H9 (cell line): ENCODE data around the gene CTSH. TPM values are rescaled to one million over a fixed set of nuclear protein-coding genes. Genes with fewer than 3 reads are reported as not detected.

Source experiments
- DNase-seq: peaks from one replicate; pipeline ENCODE4 v3.0.0-alpha.2; 2017
- H2AFZ ChIP-seq: one replicate; pipeline ENCODE4 v1.6.1; 2013; ENCODE audit warnings: mild to moderate bottlenecking, low read length, control low read depth, moderate library complexity
- H2AK5ac ChIP-seq: 2 replicates; pipeline ENCODE4 v1.6.1; 2013; ENCODE audit warnings: low read length, control low read depth, mixed read lengths; ENCODE audit not compliant: insufficient read length
- H2BK120ac ChIP-seq: one replicate; pipeline ENCODE4 v1.6.1; 2013; ENCODE audit warnings: low read depth, mild to moderate bottlenecking, low read length, control low read depth, inconsistent platforms; ENCODE audit not compliant: poor library complexity, severe bottlenecking
- H2BK12ac ChIP-seq: 2 replicates; pipeline ENCODE4 v1.6.1; 2013; ENCODE audit warnings: low read length, control low read depth, mixed read lengths, low read depth; ENCODE audit not compliant: insufficient read length
- H2BK15ac ChIP-seq: 2 replicates; pipeline ENCODE4 v1.6.1; 2013; ENCODE audit warnings: low read depth, low read length, control low read depth
- H2BK20ac ChIP-seq: one replicate; pipeline ENCODE4 v1.6.1; 2013; ENCODE audit warnings: low read depth, mild to moderate bottlenecking, low read length, control low read depth, inconsistent platforms; ENCODE audit not compliant: poor library complexity, severe bottlenecking
- H2BK5ac ChIP-seq: 2 replicates; pipeline ENCODE4 v1.6.1; 2013; ENCODE audit warnings: low read length, control low read depth, mixed read lengths; ENCODE audit not compliant: insufficient read length
- H3K14ac ChIP-seq: 2 replicates; pipeline ENCODE4 v1.6.1; 2013; ENCODE audit warnings: low read length, control low read depth; ENCODE audit not compliant: insufficient read depth
- H3K18ac ChIP-seq: 2 replicates; pipeline ENCODE4 v1.6.1; 2013; ENCODE audit warnings: low read depth, mild to moderate bottlenecking, mixed read lengths, low read length, control low read depth; ENCODE audit not compliant: insufficient read length
- H3K23ac ChIP-seq: 2 replicates; pipeline ENCODE4 v1.6.1; 2013; ENCODE audit warnings: low read length, control low read depth, mixed read lengths, low read depth; ENCODE audit not compliant: insufficient read length
- H3K23me2 ChIP-seq: 2 replicates; pipeline ENCODE4 v1.6.1; 2013; ENCODE audit warnings: low read depth, mild to moderate bottlenecking, mixed read lengths, low read length, control low read depth; ENCODE audit not compliant: insufficient read length, poor library complexity, severe bottlenecking
- H3K27ac ChIP-seq: 2 replicates; pipeline ENCODE4 v1.5.1; 2013; ENCODE audit warnings: low read length, control low read depth, mixed read lengths, low read depth; ENCODE audit not compliant: insufficient read length
- H3K27me3 ChIP-seq: 2 replicates; pipeline ENCODE4 v1.6.1; 2013; ENCODE audit warnings: low read length, control low read depth, inconsistent platforms; ENCODE audit not compliant: insufficient read depth
- H3K4ac ChIP-seq: 2 replicates; pipeline ENCODE4 v1.6.1; 2013; ENCODE audit warnings: low read depth, mild to moderate bottlenecking, control low read depth, inconsistent platforms, low read length, moderate library complexity
- H3K4me1 ChIP-seq: 2 replicates; pipeline ENCODE4 v1.6.1; 2013; ENCODE audit warnings: low read length, control low read depth, inconsistent platforms; ENCODE audit not compliant: insufficient read depth
- H3K4me2 ChIP-seq: 2 replicates; pipeline ENCODE4 v1.6.1; 2013; ENCODE audit warnings: low read length, control low read depth, mixed read lengths; ENCODE audit not compliant: insufficient read length, insufficient read depth
- H3K56ac ChIP-seq: 2 replicates; pipeline ENCODE4 v1.6.1; 2013; ENCODE audit warnings: low read depth, mild to moderate bottlenecking, mixed read lengths, low read length, control low read depth; ENCODE audit not compliant: insufficient read length
- H3K79me1 ChIP-seq: 2 replicates; pipeline ENCODE4 v1.6.1; 2013; ENCODE audit warnings: low read depth, mild to moderate bottlenecking, moderate library complexity, low read length, control low read depth, inconsistent platforms; ENCODE audit not compliant: insufficient read depth, poor library complexity, severe bottlenecking
- H3K79me2 ChIP-seq: 2 replicates; pipeline ENCODE4 v1.6.1; 2013; ENCODE audit warnings: low read length, control low read depth, inconsistent platforms; ENCODE audit not compliant: insufficient read depth
- H3K9ac ChIP-seq: 2 replicates; pipeline ENCODE4 v1.6.1; 2013; ENCODE audit warnings: low read length, control low read depth, mixed read lengths; ENCODE audit not compliant: insufficient read length; ENCODE audit errors: extremely low read depth
- H3K9me3 ChIP-seq: one replicate; pipeline ENCODE4 v1.6.1; 2013; ENCODE audit warnings: low read depth, low read length, inconsistent platforms; ENCODE audit not compliant: control insufficient read depth
- H3T11ph ChIP-seq: one replicate; pipeline ENCODE4 v1.6.1; 2013; ENCODE audit warnings: mild to moderate bottlenecking, low read length, control low read depth, inconsistent platforms
- H4K20me1 ChIP-seq: one replicate; pipeline ENCODE4 v1.6.1; 2013; ENCODE audit not compliant: control insufficient read depth, insufficient read length, insufficient read depth
- H4K5ac ChIP-seq: 2 replicates; pipeline ENCODE4 v1.6.1; 2013; ENCODE audit warnings: low read depth, mild to moderate bottlenecking, mixed read lengths, low read length, control low read depth; ENCODE audit not compliant: insufficient read length
- H4K8ac ChIP-seq: replicated peaks from 2 replicates; pipeline ENCODE4 v1.6.1; 2013; ENCODE audit warnings: low read length, control low read depth, mixed read lengths, low read depth; ENCODE audit not compliant: insufficient read length
- H4K91ac ChIP-seq: 2 replicates; pipeline ENCODE4 v1.6.1; 2013; ENCODE audit warnings: low read depth, mild to moderate bottlenecking, moderate library complexity, mixed read lengths, low read length, control low read depth; ENCODE audit not compliant: insufficient read length
- H3K27ac Mint-ChIP-seq, 3 experiments: 2 replicates in 2 of 3; 3 replicates in 1 of 3; pipeline ENCODE4 v1.8.0; 2020 to 2021; ENCODE audit warnings: mixed read lengths in 3 of 3, mild to moderate bottlenecking in 1 of 3, moderate library complexity in 1 of 3
- H3K27me3 Mint-ChIP-seq: 2 replicates; pipeline ENCODE4 v1.8.0; 2021; ENCODE audit warnings: low read depth, mild to moderate bottlenecking, moderate library complexity, mixed read lengths
- H3K36me3 Mint-ChIP-seq, 3 experiments: 2 replicates in 2 of 3; 3 replicates in 1 of 3; pipeline ENCODE4 v1.8.0; 2020 to 2021; ENCODE audit warnings: low read depth in 3 of 3, mixed read lengths in 3 of 3; ENCODE audit not compliant: insufficient read depth in 1 of 3
- H3K4me1 Mint-ChIP-seq, 2 experiments: 2 replicates each; pipeline ENCODE4 v1.8.0; 2020; ENCODE audit warnings: mixed read lengths in 2 of 2
- H3K4me3 Mint-ChIP-seq, 2 experiments: 2 replicates in 1 of 2; 3 replicates in 1 of 2; pipeline ENCODE4 v1.8.0; 2020 to 2021; ENCODE audit warnings: mild to moderate bottlenecking in 2 of 2, mixed read lengths in 2 of 2, moderate library complexity in 1 of 2
- H3K9me3 Mint-ChIP-seq, 2 experiments: 2 replicates in 1 of 2; 3 replicates in 1 of 2; pipeline ENCODE4 v1.8.0; 2020; ENCODE audit warnings: mild to moderate bottlenecking in 2 of 2, mixed read lengths in 2 of 2, moderate library complexity in 1 of 2
- CTCF ChIP-seq: fragments of 200-600 bp; sonication (generic); conservative IDR thresholded peaks from 3 replicates; pipeline ENCODE4 v1.8.0; 2021; ENCODE audit warnings: antibody characterized with exemption, mild to moderate bottlenecking
- WGBS: extraction: QIAGEN DNeasy Blood & Tissue Kit; methylation state at CpG from one replicate; pipeline ENCODE4 v1.1.7; 2013; ENCODE audit warnings: missing lambda C conversion rate, low lambda C conversion rate, mixed read lengths; ENCODE audit not compliant: insufficient read length; ENCODE audit errors: extremely low coverage; 5-methylcytosine and 5-hydroxymethylcytosine counted together
- total RNA-seq: library from RNA; stranded (reverse); gene quantifications from 2 replicates; pipeline ENCODE4 v1.2.1, GENCODE V29; 2021

The CTSH gene
- total RNA-seq, 1 experiment from 2014 or later: 15.5 TPM

GRCh38 chr15:78968114-78968513, 23.3 kb upstream of the CTSH start:
- Histone ChIP-seq H2BK5ac (no peak overlapping the region), H2AK5ac (no peak overlapping the region), H3K9ac (no peak overlapping the region), H4K5ac (no peak overlapping the region), H4K20me1 (no peaks in the 10 kb centered on the region), H3T11ph (no peak overlapping the region), H2BK15ac (no peak overlapping the region), H3K14ac (no peak overlapping the region), H3K9me3 (no peaks in the 10 kb centered on the region), H2AFZ (no peak overlapping the region), H3K79me1 (no peaks in the 10 kb centered on the region), H4K8ac (no peak overlapping the region), H3K4ac (no peak overlapping the region), H2BK20ac (no peak overlapping the region), H3K79me2 (no peaks in the 10 kb centered on the region), H2BK12ac (no peak overlapping the region), H3K27me3 (no peaks in the 10 kb centered on the region), H3K27ac (no peak overlapping the region), H3K23me2 (no peaks in the 10 kb centered on the region), H3K4me2 (no peak overlapping the region), H3K56ac (no peak overlapping the region), H2BK120ac (no peak overlapping the region), H3K23ac (no peak overlapping the region), H3K4me1 (peaks cover 7% of the 10 kb centered on the region), H4K91ac (no peak overlapping the region), H3K18ac (no peak overlapping the region)
- Mint-ChIP-seq H3K4me1 (peaks cover 14 to 25% of the 10 kb centered on the region in 2 experiments), H3K36me3 (no peaks in the 10 kb centered on the region), H3K27me3 (no peaks in the 10 kb centered on the region), H3K27ac (no peak overlapping the region), H3K9me3 (no peaks in the 10 kb centered on the region), H3K4me3 (no peak overlapping the region)
- TF ChIP-seq CTCF: no peak
- DNase-seq: no peak
- WGBS: no CpG with 5 or more reads among the region's 2 CpGs
